DOHH2 (cell line): Measurements from ENCODE around the gene SLC6A6.

ENCODE experiments used
- H3F3A ChIP-seq: fragments of 200-600 bp; sonication (generic), shearing (Covaris generic); 2 replicates; pipeline ENCODE4 v1.6.0; 2016; ENCODE audit warnings: antibody characterized with exemption, mild to moderate bottlenecking; ENCODE audit not compliant: control insufficient read depth, insufficient read depth
- H3K27ac ChIP-seq: fragments of 200-600 bp; sonication (generic); 2 replicates; pipeline ENCODE4 v1.5.1; 2014; ENCODE audit warnings: low read depth, mild to moderate bottlenecking, low read length, moderate library complexity
- H3K27me3 ChIP-seq: fragments of 200-600 bp; sonication (generic); 2 replicates; pipeline ENCODE4 v1.6.1; 2014; ENCODE audit warnings: mild to moderate bottlenecking, low read length, mixed read lengths; ENCODE audit not compliant: control insufficient read depth
- H3K36me3 ChIP-seq: fragments of 200-600 bp; sonication (generic); 2 replicates; pipeline ENCODE4 v1.6.1; 2014; ENCODE audit warnings: mild to moderate bottlenecking, low read length, moderate library complexity, mixed read lengths; ENCODE audit not compliant: control insufficient read depth
- H3K4me1 ChIP-seq: fragments of 200-600 bp; sonication (generic); 2 replicates; pipeline ENCODE4 v1.6.1; 2014; ENCODE audit warnings: mild to moderate bottlenecking, low read length, mixed read lengths; ENCODE audit not compliant: control insufficient read depth
- H3K4me2 ChIP-seq: fragments of 200-600 bp; sonication (generic); 2 replicates; pipeline ENCODE4 v1.6.0; 2014; ENCODE audit warnings: mild to moderate bottlenecking, low read length, moderate library complexity
- H3K4me3 ChIP-seq: fragments of 200-600 bp; sonication (generic); 2 replicates; pipeline ENCODE4 v1.5.1; 2014; ENCODE audit warnings: mild to moderate bottlenecking, low read length, mixed read lengths
- H3K79me2 ChIP-seq: fragments of 200-600 bp; sonication (generic); 2 replicates; pipeline ENCODE4 v1.6.1; 2014; ENCODE audit warnings: mild to moderate bottlenecking, low read length, mixed read lengths; ENCODE audit not compliant: control insufficient read depth
- H3K9me2 ChIP-seq: fragments of 200-600 bp; sonication (generic); replicated peaks from 2 replicates; pipeline ENCODE4 v1.6.1; 2014; ENCODE audit warnings: mild to moderate bottlenecking, low read length, mixed read lengths; ENCODE audit not compliant: control insufficient read depth
- H3K9me3 ChIP-seq: fragments of 200-600 bp; sonication (generic); 2 replicates; pipeline ENCODE4 v1.6.1; 2014; ENCODE audit warnings: antibody characterized with exemption, low read length, mixed read lengths; ENCODE audit not compliant: control insufficient read depth, insufficient read depth
- H4K20me1 ChIP-seq: fragments of 200-600 bp; sonication (generic); 2 replicates; pipeline ENCODE4 v1.6.0; 2014; ENCODE audit warnings: low read depth, mild to moderate bottlenecking, antibody characterized with exemption, low read length, moderate library complexity; ENCODE audit not compliant: control insufficient read depth, insufficient read depth
- CTCF ChIP-seq: fragments of 200-600 bp; sonication (generic); IDR thresholded peaks from one replicate; pipeline ENCODE4 v1.5.1; 2014; ENCODE audit warnings: antibody characterized with exemption, mild to moderate bottlenecking, low read depth, low read length; ENCODE audit not compliant: poor library complexity, severe bottlenecking
- EZH2phosphoT487 ChIP-seq: fragments of 200-600 bp; sonication (generic); IDR thresholded peaks from 2 replicates; pipeline ENCODE4 v1.6.1; 2017; ENCODE audit warnings: borderline replicate concordance, mild to moderate bottlenecking, antibody characterized with exemption, low read length, moderate library complexity, mixed read lengths

The SLC6A6 gene

GRCh38 chr3:14518893-14519292 is 116.5 kb downstream of the SLC6A6 start:
- Histone ChIP-seq H3K4me3 (no peak overlapping the region), H3K9me2 (no peaks in the 10 kb centered on the region), H3K27ac (no peak overlapping the region), H3K9me3 (no peaks in the 10 kb centered on the region), H3K79me2 (no peaks in the 10 kb centered on the region), H3F3A (no peaks in the 10 kb centered on the region), H3K4me1 (no peaks in the 10 kb centered on the region), H3K27me3 (no peaks in the 10 kb centered on the region), H3K36me3 (no peaks in the 10 kb centered on the region), H4K20me1 (no peaks in the 10 kb centered on the region), H3K4me2 (no peak overlapping the region)
- no peak for TF ChIP-seq CTCF

- TF ChIP-seq EZH2phosphoT487 = no peak
- TF ChIP-seq CTCF = no peak
- Histone ChIP-seq H3K36me3 (no peaks in the 10 kb centered on the region), H3K9me2 (no peaks in the 10 kb centered on the region), H4K20me1 (no peaks in the 10 kb centered on the region), H3K4me1 (no peaks in the 10 kb centered on the region), H3K27me3 (no peaks in the 10 kb centered on the region), H3K9me3 (no peaks in the 10 kb centered on the region), H3K27ac (no peak overlapping the region), H3K79me2 (no peaks in the 10 kb centered on the region), H3K4me3 (no peak overlapping the region), H3K4me2 (no peak overlapping the region), H3F3A (no peaks in the 10 kb centered on the region)
Observed at GRCh38 chr3:14519406-14519805, 117.0 kb downstream of the SLC6A6 start.

- no peaks in the 10 kb centered on the region for H3K9me2 ChIP-seq
- TF ChIP-seq EZH2phosphoT487 = no peak
- TF ChIP-seq CTCF = no peak
- H3K36me3 ChIP-seq = no peaks in the 10 kb centered on the region
- H3F3A ChIP-seq = no peaks in the 10 kb centered on the region
- H3K27me3 ChIP-seq = no peaks in the 10 kb centered on the region
- H3K27ac ChIP-seq = no peak overlapping the region
- H3K79me2 ChIP-seq = no peaks in the 10 kb centered on the region
- no peaks in the 10 kb centered on the region for H3K4me1 ChIP-seq
- H4K20me1 ChIP-seq = no peaks in the 10 kb centered on the region
- no peaks in the 10 kb centered on the region for H3K9me3 ChIP-seq
- no peak overlapping the region for H3K4me3 ChIP-seq
- H3K4me2 ChIP-seq = no peak overlapping the region
Observed at GRCh38 chr3:14520149-14520548, 117.7 kb downstream of the SLC6A6 start.

GRCh38 chr3:14520967-14521366 is 118.6 kb downstream of the SLC6A6 start:
- no peaks in the 10 kb centered on the region for H4K20me1 ChIP-seq
- TF ChIP-seq CTCF (no peak), EZH2phosphoT487 (no peak)
- no peaks in the 10 kb centered on the region for H3K9me3 ChIP-seq
- H3K36me3 ChIP-seq = no peaks in the 10 kb centered on the region
- H3K4me3 ChIP-seq = no peak overlapping the region
- H3F3A ChIP-seq = no peaks in the 10 kb centered on the region
- H3K4me1 ChIP-seq = no peaks in the 10 kb centered on the region
- H3K4me2 ChIP-seq = no peak overlapping the region
- H3K79me2 ChIP-seq = no peaks in the 10 kb centered on the region
- no peaks in the 10 kb centered on the region for H3K9me2 ChIP-seq
- H3K27ac ChIP-seq = no peak overlapping the region
- peaks cover under 1% of the 10 kb centered on the region; the same call in 1 of the 2 replicates for H3K27me3 ChIP-seq
